Smooth muscle cell of the brain vasculature (primary cell): ENCODE measurements around the gene APIP.
A peak's percentile ranks its signal among the peaks of the same experiment; 100 is the strongest.

ENCODE experiments used
- DNase-seq: peaks from one replicate; pipeline ENCODE4 v3.0.0-alpha.2; 2012; ENCODE audit warnings: low read depth, low spot score

The APIP gene

GRCh38 chr11:34916015-34916842 lies at the start of gene APIP, which contains the start of gene PDHX:
Gene APIP, minus strand, starts transcription at chr11:34916379. Its CDS starts 95 bp downstream, at chr11:34916284.
Gene PDHX, plus strand, starts transcription at chr11:34916618. Its CDS starts 38 bp downstream, at chr11:34916656.
- peak; percentile 99 for DNase-seq

GRCh38 chr11:34964610-34965331 lies 48.6 kb upstream of the APIP start:
- no peak for DNase-seq

GRCh38 chr11:34963351-34963750 lies 47.2 kb upstream of the APIP start:
- no peak for DNase-seq

GRCh38 chr11:34962034-34962433 lies 45.9 kb upstream of the APIP start:
- no peak for DNase-seq

GRCh38 chr11:34960277-34960676 lies 44.1 kb upstream of the APIP start:
- no peak for DNase-seq

GRCh38 chr11:34959770-34960169 lies 43.6 kb upstream of the APIP start:
- DNase-seq: no peak

GRCh38 chr11:34957606-34958005 lies 41.4 kb upstream of the APIP start:
- no peak for DNase-seq

GRCh38 chr11:34957206-34957605 lies 41.0 kb upstream of the APIP start:
- no peak for DNase-seq

GRCh38 chr11:34953955-34954354 lies 37.8 kb upstream of the APIP start:
- DNase-seq: no peak

GRCh38 chr11:34948696-34949095 lies 32.5 kb upstream of the APIP start:
- DNase-seq: no peak

- DNase-seq: no peak
Measured at GRCh38 chr11:34944692-34945091, 28.5 kb upstream of the APIP start.

GRCh38 chr11:34941688-34942087 lies 25.5 kb upstream of the APIP start:
- no peak for DNase-seq

GRCh38 chr11:34940026-34940677 lies 24.0 kb upstream of the APIP start:
- DNase-seq: no peak

GRCh38 chr11:34938611-34939010 lies 22.4 kb upstream of the APIP start:
- DNase-seq: no peak

- DNase-seq: no peak
Measured at GRCh38 chr11:34936945-34937629, 20.9 kb upstream of the APIP start.

- no peak for DNase-seq
Measured at GRCh38 chr11:34929794-34930763, 13.9 kb upstream of the APIP start.

- no peak for DNase-seq
Measured at GRCh38 chr11:34928960-34929680, 12.9 kb upstream of the APIP start.

- DNase-seq: no peak
Measured at GRCh38 chr11:34928268-34928959, 12.2 kb upstream of the APIP start.

- DNase-seq: no peak
Measured at GRCh38 chr11:34926831-34927132, 10.6 kb upstream of the APIP start.
